GM18873 (cell line): Measurements from ENCODE around the gene ZRANB1.
A peak's percentile ranks its signal among the peaks of the same experiment; 100 is the strongest.
"Not testable (repeated sequence)": the region's sequence is repeated elsewhere in the genome, so short reads cannot be mapped to it uniquely, and the experiment has no call there.

Source experiments
- ATAC-seq: cut with Tn5 transposase; IDR thresholded peaks from one replicate; pipeline ENCODE4 v1.9.1; 2021; ENCODE audit warnings: mild to moderate bottlenecking, moderate library complexity, moderate number of reproducible peaks; ENCODE audit not compliant: unreplicated experiment, low FRiP score

The ZRANB1 gene

GRCh38 chr10:124941823-124942222 is at the start of gene ZRANB1:
TSS of gene ZRANB1 (plus strand) at chr10:124942123. CDS start at chr10:124942494, 371 bp downstream.
- ATAC-seq, result no peak

- no peak for ATAC-seq
Observed at GRCh38 chr10:124892905-124893304, 49.0 kb upstream of the ZRANB1 start.

- no peak for ATAC-seq
Observed at GRCh38 chr10:124894569-124895215, 47.2 kb upstream of the ZRANB1 start.

- ATAC-seq, result no peak
Observed at GRCh38 chr10:124896751-124897150, 45.2 kb upstream of the ZRANB1 start.

- no peak for ATAC-seq
Observed at GRCh38 chr10:124898471-124898870, 43.5 kb upstream of the ZRANB1 start.

- ATAC-seq, result no peak
Observed at GRCh38 chr10:124899151-124899550, 42.8 kb upstream of the ZRANB1 start.

- no peak for ATAC-seq
Observed at GRCh38 chr10:124902462-124902861, 39.5 kb upstream of the ZRANB1 start.

- no peak for ATAC-seq
Observed at GRCh38 chr10:124903111-124903510, 38.8 kb upstream of the ZRANB1 start.

GRCh38 chr10:124904796-124905195 is 37.1 kb upstream of the ZRANB1 start:
- ATAC-seq, result no peak

GRCh38 chr10:124906551-124907001 is 35.3 kb upstream of the ZRANB1 start:
- no peak for ATAC-seq

- ATAC-seq, result no peak
Observed at GRCh38 chr10:124909563-124909962, 32.4 kb upstream of the ZRANB1 start.

GRCh38 chr10:124911124-124912067 is 30.5 kb upstream of the ZRANB1 start:
- ATAC-seq, result no peak

- no peak for ATAC-seq
Observed at GRCh38 chr10:124912101-124912886, 29.6 kb upstream of the ZRANB1 start.

GRCh38 chr10:124913167-124913566 is 28.8 kb upstream of the ZRANB1 start:
- no peak for ATAC-seq

- ATAC-seq, result not testable (repeated sequence)
Observed at GRCh38 chr10:124914398-124914797, 27.5 kb upstream of the ZRANB1 start.

GRCh38 chr10:124916098-124916584 is 25.8 kb upstream of the ZRANB1 start:
- ATAC-seq, result peak; percentile 16

- ATAC-seq, result peak; percentile 86
Observed at GRCh38 chr10:124916585-124917427, 25.1 kb upstream of the ZRANB1 start.

- no peak for ATAC-seq
Observed at GRCh38 chr10:124917428-124918190, 24.3 kb upstream of the ZRANB1 start.
